C4-2B (cell line): Measurements from ENCODE around the gene DRD4.

ENCODE experiments used
- CTCF ChIP-seq: fragments of 450-650 bp; conservative IDR thresholded peaks from 2 replicates; pipeline ENCODE4 v1.5.1; 2017; ENCODE audit warnings: mild to moderate bottlenecking
- ZFX ChIP-seq: fragments of 450-650 bp; IDR thresholded peaks from 2 replicates; pipeline ENCODE4 v1.6.1; 2017

- TF ChIP-seq CTCF (peak; percentile 85), ZFX (no peak)
Measured at GRCh38 chr11:662689-663274, 25.7 kb downstream of the DRD4 start.
